MCF 10A (cell line): ENCODE results near the gene TRMT112. TPM values are rescaled to one million over a fixed set of nuclear protein-coding genes. Genes with fewer than 3 reads are reported as not detected.

ENCODE experiments used
- BruUV-seq: library from RNA; stranded (reverse); fragments of 400-500 nt; replicated peaks from 2 replicates; lab custom pipeline; 2021; lab: Mats Ljungman, UMichigan
- CTCF ChIA-PET: fragments of 300-600 bp; sonication (Branson Sonifier 250); formaldehyde crosslinking; extraction: SDS; loops from one replicate; lab custom pipeline; 2021; ENCODE audit warnings: antibody characterized with exemption, inconsistent platforms; lab: Yijun Ruan, JAX
- POLR2A ChIA-PET: fragments of 300-600, 350-650 bp; sonication (Branson Sonifier 250); formaldehyde crosslinking; extraction: SDS; loops from one replicate; lab custom pipeline; 2020; ENCODE audit warnings: antibody characterized with exemption, inconsistent platforms; lab: Yijun Ruan, JAX
- DNase-seq: peaks from one replicate; pipeline ENCODE4 v3.0.0-alpha.2; 2018; ENCODE audit not compliant: unreplicated experiment
- H3K27ac Mint-ChIP-seq: one replicate; pipeline ENCODE4 v1.8.0; 2022; ENCODE audit warnings: mild to moderate bottlenecking, low read depth, mixed read lengths; ENCODE audit not compliant: unreplicated experiment
- H3K27me3 Mint-ChIP-seq: one replicate; pipeline ENCODE4 v1.8.0; 2022; ENCODE audit warnings: mixed read lengths; ENCODE audit not compliant: insufficient read depth, unreplicated experiment
- H3K36me3 Mint-ChIP-seq: one replicate; pipeline ENCODE4 v1.8.0; 2022; ENCODE audit warnings: mild to moderate bottlenecking, moderate library complexity, mixed read lengths; ENCODE audit not compliant: insufficient read depth, unreplicated experiment
- H3K4me1 Mint-ChIP-seq: one replicate; pipeline ENCODE4 v1.8.0; 2022; ENCODE audit warnings: mixed read lengths; ENCODE audit not compliant: insufficient read depth, unreplicated experiment
- H3K4me3 Mint-ChIP-seq: one replicate; pipeline ENCODE4 v1.8.0; 2022; ENCODE audit warnings: mild to moderate bottlenecking, moderate library complexity, mixed read lengths; ENCODE audit not compliant: unreplicated experiment
- H3K9me3 Mint-ChIP-seq: one replicate; pipeline ENCODE4 v1.8.0; 2022; ENCODE audit warnings: mixed read lengths; ENCODE audit not compliant: unreplicated experiment
- CTCF ChIP-seq: fragments of 200-600 bp; IDR thresholded peaks from one replicate; pipeline ENCODE4 v1.8.0; 2022; ENCODE audit warnings: antibody characterized with exemption, mild to moderate bottlenecking; ENCODE audit not compliant: unreplicated experiment
- intact Hi-C: fragments of 100-400 bp; cut with micrococcal nuclease; formaldehyde crosslinking; loops from 2 replicates; pipeline ENCODE4 v1.14.1; 2022
- total RNA-seq: library from RNA; stranded (reverse); gene quantifications from 2 replicates; pipeline ENCODE4 v1.2.3, GENCODE V29; 2022

Gene TRMT112
- total RNA-seq, 1 experiment from 2014 or later = 284 TPM

GRCh38 chr11:64283092-64283491 is 34.3 kb downstream of the TRMT112 start:
- no peaks in the 10 kb centered on the region for H3K27me3 Mint-ChIP-seq
- no peak for DNase-seq
- intact Hi-C loops = no loop called here
- BruUV-seq = no TSS peak
- peaks cover 49% of the 10 kb centered on the region for H3K36me3 Mint-ChIP-seq
- H3K27ac Mint-ChIP-seq = peak overlapping the region; percentile 84
- no peak for TF ChIP-seq CTCF
- H3K4me3 Mint-ChIP-seq = peak overlapping the region; percentile 76
- ChIA-PET CTCF (interaction anchor here (0.6 to 9.9 kb wide), 8 partner anchors 9 to 495 kb away, joined by 3 to 96 read pairs (median 6); partner anchors contain the start of genes CATSPERZ, PLCB3 and SF1), POLR2A (interaction anchor here (1.0 to 8.2 kb wide), 7 partner anchors 13 to 57 kb away, joined by 3 to 125 read pairs (median 10); partner anchors contain the start of genes ESRRA, NUDT22, PPP1R14B and PRDX5)
- H3K4me1 Mint-ChIP-seq = peaks cover 10% of the 10 kb centered on the region
- no peaks in the 10 kb centered on the region for H3K9me3 Mint-ChIP-seq

- DNase-seq = no peak
- H3K27me3 Mint-ChIP-seq = no peaks in the 10 kb centered on the region
- no peaks in the 10 kb centered on the region for H3K9me3 Mint-ChIP-seq
- peaks cover 54% of the 10 kb centered on the region for H3K36me3 Mint-ChIP-seq
- no TSS peak for BruUV-seq
- H3K27ac Mint-ChIP-seq = no peak overlapping the region
- CTCF ChIA-PET = interaction anchor here (0.8 to 9.9 kb wide), 4 partner anchors 10 to 31 kb away, joined by 3 to 96 read pairs (median 8); partner anchors contain the start of genes CATSPERZ and PLCB3
- no peak overlapping the region for H3K4me3 Mint-ChIP-seq
- TF ChIP-seq CTCF = no peak
- POLR2A ChIA-PET = interaction anchor here (0.6 to 8.2 kb wide), 7 partner anchors 12 to 249 kb away, joined by 3 to 125 read pairs (median 4); partner anchors contain the start of gene PRDX5
- intact Hi-C loops = no loop called here
- peaks cover 10% of the 10 kb centered on the region for H3K4me1 Mint-ChIP-seq
Measured at GRCh38 chr11:64281957-64282770, 35.2 kb downstream of the TRMT112 start.

DNA sequence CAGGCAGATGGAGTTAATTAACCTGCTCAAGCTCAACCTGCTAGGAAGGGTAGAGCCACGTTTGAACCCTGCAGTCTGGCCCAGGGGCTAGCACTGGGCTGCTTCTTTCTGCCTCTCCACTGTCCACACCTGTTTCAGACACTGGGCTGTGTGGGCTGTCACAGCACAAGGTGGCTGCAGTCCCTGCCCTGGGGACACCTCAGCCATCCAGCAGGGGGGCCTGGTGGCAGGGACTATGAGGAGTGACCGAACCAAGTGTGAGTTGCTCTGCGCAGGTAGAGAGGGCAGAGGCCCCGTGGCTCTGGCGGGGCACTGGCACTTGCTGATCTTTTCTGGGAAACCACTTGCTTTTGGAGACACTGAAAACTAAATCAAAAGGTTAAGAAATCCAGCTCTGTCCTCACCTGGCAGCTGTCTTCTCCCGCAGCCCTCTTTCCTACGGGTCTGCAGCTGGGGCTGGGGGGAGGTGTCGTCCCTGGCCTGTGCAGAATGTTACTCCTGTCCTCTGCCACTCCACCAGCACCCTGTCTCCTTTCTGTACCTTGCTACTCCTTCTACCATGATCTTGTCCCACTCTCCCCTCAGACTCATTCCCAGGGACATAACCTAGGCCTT is 38.7 kb downstream of the TRMT112 start:
- CTCF ChIA-PET = interaction anchor here (1.3 to 4.5 kb wide), 3 partner anchors 24 to 77 kb away, joined by 3 to 37 read pairs (median 23); partner anchors contain the start of gene CATSPERZ
- no peak for TF ChIP-seq CTCF
- H3K4me3 Mint-ChIP-seq = no peak overlapping the region
- H3K4me1 Mint-ChIP-seq = peaks cover 4% of the 10 kb centered on the region
- H3K27ac Mint-ChIP-seq = no peak overlapping the region
- H3K9me3 Mint-ChIP-seq = no peaks in the 10 kb centered on the region
- intact Hi-C loops = no loop called here
- DNase-seq = no peak
- no peaks in the 10 kb centered on the region for H3K27me3 Mint-ChIP-seq
- H3K36me3 Mint-ChIP-seq = peaks cover 55% of the 10 kb centered on the region
- POLR2A ChIA-PET = interaction anchor here (1.0 to 8.2 kb wide), 2 partner anchors 8 to 24 kb away, joined by 4 to 125 read pairs; no protein-coding TSS in a partner anchor
- no TSS peak for BruUV-seq
